T-cell (primary cell): Measurements from ENCODE around the gene TSPAN3. TPM values are rescaled to one million over a fixed set of nuclear protein-coding genes. Genes with fewer than 3 reads are reported as not detected.

Experiments used
- ATAC-seq, 4 experiments: fragments of 200-7000 bp in 3 of 4; fragments of 150-1000 bp in 1 of 4; cut with Tn5 transposase; replicated peaks in 1 of 4; 1 replicate in 3 of 4; 2 replicates in 1 of 4; pipeline ENCODE4 v1.10.0; 2021; ENCODE audit warnings: moderate library complexity in 3 of 4, mild to moderate bottlenecking in 2 of 4, moderate number of reproducible peaks in 1 of 4
- CTCF ChIA-PET, 2 donors: fragments of 300-600 bp; sonication (Branson Sonifier 250); formaldehyde crosslinking; loops; one replicate each; lab custom pipeline; 2022; ENCODE audit warnings: antibody characterized with exemption in 2 of 2; lab: Charles Lee
- POLR2A ChIA-PET, 2 donors: fragments of 300-600 bp; sonication (Branson Sonifier 250); formaldehyde crosslinking; loops; one replicate each; lab custom pipeline; 2022; ENCODE audit warnings: antibody characterized with exemption in 2 of 2; lab: Charles Lee
- DNase-seq, 35 experiments: peaks; one replicate each; pipeline versions ENCODE4 v3.0.0 to v3.0.0-alpha.2; 2013 to 2023
- H3K27ac ChIP-seq: one replicate; pipeline ENCODE4 v1.5.1; 2013; ENCODE audit warnings: low read length
- H3K27me3 ChIP-seq, 2 experiments: replicated peaks in 1 of 2; 1 replicate in 1 of 2; 2 replicates in 1 of 2; pipeline versions ENCODE4 v1.6.1 to v1.7.0; 2013; ENCODE audit warnings: low read length in 1 of 2, mixed read lengths in 1 of 2; ENCODE audit not compliant: control insufficient read depth in 2 of 2, insufficient read depth in 2 of 2; ENCODE audit errors: extremely low read depth in 1 of 2
- H3K36me3 ChIP-seq, 2 donors: 1 replicate in 1 of 2; 2 replicates in 1 of 2; pipeline versions ENCODE4 v1.6.1 to v1.7.0; 2013; ENCODE audit warnings: low read length in 1 of 2; ENCODE audit not compliant: control insufficient read depth in 2 of 2, insufficient read depth in 1 of 2; ENCODE audit errors: extremely low read depth in 1 of 2
- H3K4me1 ChIP-seq, 2 experiments: 1 replicate in 1 of 2; 2 replicates in 1 of 2; pipeline versions ENCODE4 v1.6.1 to v1.7.0; 2013; ENCODE audit warnings: low read length in 2 of 2, mixed read lengths in 1 of 2; ENCODE audit not compliant: insufficient read depth in 2 of 2, control insufficient read depth in 1 of 2; ENCODE audit errors: extremely low read depth in 1 of 2
- H3K4me3 ChIP-seq, 2 donors: 1 replicate in 1 of 2; 2 replicates in 1 of 2; pipeline versions ENCODE4 v1.5.1 to v1.7.0; 2013; ENCODE audit warnings: mild to moderate bottlenecking in 2 of 2, low read length in 1 of 2, moderate library complexity in 1 of 2; ENCODE audit not compliant: control insufficient read depth in 1 of 2; ENCODE audit errors: extremely low read depth in 1 of 2
- H3K9me3 ChIP-seq: 2 replicates; pipeline ENCODE4 v1.7.0; 2013
- H3K27ac Mint-ChIP-seq, 2 donors: one replicate each; pipeline ENCODE4 v1.8.0; 2020 to 2021; ENCODE audit warnings: mild to moderate bottlenecking in 2 of 2, mixed read lengths in 2 of 2
- H3K27me3 Mint-ChIP-seq, 2 donors: one replicate each; pipeline ENCODE4 v1.8.0; 2021 to 2022; ENCODE audit warnings: mixed read lengths in 2 of 2
- H3K36me3 Mint-ChIP-seq: one replicate; pipeline ENCODE4 v1.8.0; 2021; ENCODE audit warnings: mixed read lengths
- H3K4me1 Mint-ChIP-seq, 3 donors: one replicate each; pipeline ENCODE4 v1.8.0; 2020 to 2022; ENCODE audit warnings: mixed read lengths in 3 of 3, mild to moderate bottlenecking in 1 of 3
- H3K4me3 Mint-ChIP-seq, 3 donors: one replicate each; pipeline ENCODE4 v1.8.0; 2020 to 2022; ENCODE audit warnings: mild to moderate bottlenecking in 3 of 3, mixed read lengths in 3 of 3, moderate library complexity in 3 of 3
- H3K9me3 Mint-ChIP-seq, 3 donors: one replicate each; pipeline ENCODE4 v1.8.0; 2020 to 2022; ENCODE audit warnings: mixed read lengths in 3 of 3
- WGBS: methylation state at CpG from one replicate; pipeline ENCODE4 v1.1.5; 2013; ENCODE audit warnings: missing lambda C conversion rate; ENCODE audit not compliant: insufficient coverage; 5-methylcytosine and 5-hydroxymethylcytosine counted together
- total RNA-seq, 35 experiments: library from RNA in 6 of 35; stranded (reverse) in 6 of 35; fragments of 120-200 nt in 1 of 35; gene quantifications; one replicate each; pipeline versions ENCODE4 v1.2.1 to v1.2.4 and lab custom pipeline; 2013 to 2026

The TSPAN3 gene
- total RNA-seq, 5 donors from 2014 or later (not counting 1 experiment from before 2014, with no cell fraction given): 12.7 to 26.3 (median 25.0) TPM

- ATAC-seq: no peak
- H3K4me1 Mint-ChIP-seq: peaks cover 3 to 16% (median 6%) of the 10 kb centered on the region in 3 donors
Measured at GRCh38 chr15:77042955-77043920, 27.7 kb downstream of the TSPAN3 start.

GRCh38 chr15:77042245-77042919 lies 28.5 kb downstream of the TSPAN3 start:
- 96% methylated on average over 3 of the region's 8 CpGs for whole genome bisulfite sequencing
- Histone ChIP-seq H3K4me3 (no peak overlapping the region), H3K9me3 (no peaks in the 10 kb centered on the region), H3K27me3 (no peaks in the 10 kb centered on the region), H3K27ac (no peak overlapping the region), H3K4me1 (no peaks in the 10 kb centered on the region), H3K36me3 (peaks cover 5 to 30% of the 10 kb centered on the region in 2 donors)
- peaks cover 3 to 16% (median 6%) of the 10 kb centered on the region in 3 donors for H3K4me1 Mint-ChIP-seq
- no peak overlapping the region for H3K4me3 Mint-ChIP-seq
- no peak for ATAC-seq
- peak overlapping the region; percentile 44 to 64 for H3K27ac Mint-ChIP-seq
- CTCF ChIA-PET: no interaction called here
- peaks cover 43% of the 10 kb centered on the region for H3K36me3 Mint-ChIP-seq
- peaks cover 0 to 7% (median 0%) of the 10 kb centered on the region in 3 donors for H3K9me3 Mint-ChIP-seq
- DNase-seq: peak in 1 of 35 experiments; percentile 17
- no peaks in the 10 kb centered on the region for H3K27me3 Mint-ChIP-seq
- POLR2A ChIA-PET: no interaction called here

More at GRCh38 chr15:77042955-77043920, 27.7 kb downstream of the TSPAN3 start:
- no peaks in the 10 kb centered on the region for H3K27me3 Mint-ChIP-seq
- Histone ChIP-seq H3K27ac (no peak overlapping the region), H3K4me1 (no peaks in the 10 kb centered on the region), H3K36me3 (peaks cover 3 to 28% of the 10 kb centered on the region in 2 donors), H3K4me3 (no peak overlapping the region), H3K27me3 (no peaks in the 10 kb centered on the region), H3K9me3 (no peaks in the 10 kb centered on the region)
- ChIA-PET POLR2A (no interaction called here), CTCF (no interaction called here)
- H3K36me3 Mint-ChIP-seq: peaks cover 41% of the 10 kb centered on the region
- H3K27ac Mint-ChIP-seq: peak overlapping the region; percentile 31 to 33
- 97% methylated on average over 15 of the region's 20 CpGs for WGBS
- no peak overlapping the region for H3K4me3 Mint-ChIP-seq
- DNase-seq: peak in 1 of 35 experiments; percentile 14
- peaks cover 0 to 7% (median 0%) of the 10 kb centered on the region in 3 donors for H3K9me3 Mint-ChIP-seq

GRCh38 chr15:77040673-77041072 lies 30.2 kb downstream of the TSPAN3 start:
- H3K27me3 ChIP-seq: no peaks in the 10 kb centered on the region
- Mint-ChIP-seq H3K4me1 (peaks cover 3 to 16% (median 6%) of the 10 kb centered on the region in 3 donors), H3K36me3 (peaks cover 41% of the 10 kb centered on the region), H3K9me3 (peaks cover 0 to 7% (median 0%) of the 10 kb centered on the region in 3 donors), H3K27me3 (no peaks in the 10 kb centered on the region), H3K4me3 (no peak overlapping the region), H3K27ac (peak overlapping the region in 1 of 2 donors; percentile 71)
- H3K4me1 ChIP-seq: no peaks in the 10 kb centered on the region
- no peaks in the 10 kb centered on the region for H3K9me3 ChIP-seq
- POLR2A ChIA-PET: no interaction called here
- no peak overlapping the region for H3K4me3 ChIP-seq
- CTCF ChIA-PET: interaction anchor here (0.6 to 0.9 kb wide), 2 partner anchors 17 to 892 kb away, joined by 3 to 4 read pairs; no protein-coding TSS in a partner anchor
- H3K36me3 ChIP-seq: peaks cover 14 to 36% of the 10 kb centered on the region in 2 donors
- H3K27ac ChIP-seq: no peak overlapping the region
- ATAC-seq (peak in 1 of 4 experiments; percentile 20), DNase-seq (peak in 1 of 35 experiments; percentile 5)
- WGBS: 80% methylated on average over 3 of the region's 5 CpGs

- no peaks in the 10 kb centered on the region for H3K27me3 Mint-ChIP-seq
- Histone ChIP-seq H3K36me3 (peaks cover 14 to 40% of the 10 kb centered on the region in 2 donors), H3K4me3 (no peak overlapping the region), H3K27ac (no peak overlapping the region), H3K27me3 (no peaks in the 10 kb centered on the region), H3K4me1 (no peaks in the 10 kb centered on the region), H3K9me3 (no peaks in the 10 kb centered on the region)
- no peak overlapping the region for H3K4me3 Mint-ChIP-seq
- 100% methylated on average over 4 of the region's 8 CpGs for WGBS
- H3K4me1 Mint-ChIP-seq: peaks cover 0 to 8% (median 3%) of the 10 kb centered on the region in 3 donors
- CTCF ChIA-PET: no interaction called here
- peak overlapping the region in 1 of 2 donors; percentile 68 for H3K27ac Mint-ChIP-seq
- peaks cover 37% of the 10 kb centered on the region for H3K36me3 Mint-ChIP-seq
- POLR2A ChIA-PET: no interaction called here
- peaks cover 0 to 7% (median 0%) of the 10 kb centered on the region in 3 donors for H3K9me3 Mint-ChIP-seq
- ATAC-seq: no peak
- DNase-seq: no peak
Measured at GRCh38 chr15:77039848-77040247, 31.1 kb downstream of the TSPAN3 start.

- POLR2A ChIA-PET: no interaction called here
- no peak for DNase-seq
Measured at GRCh38 chr15:77039217-77039533, 31.7 kb downstream of the TSPAN3 start.

More at GRCh38 chr15:77039217-77039533, 31.7 kb downstream of the TSPAN3 start:
- Histone ChIP-seq H3K4me1 (no peaks in the 10 kb centered on the region), H3K36me3 (peaks cover 17 to 42% of the 10 kb centered on the region in 2 donors), H3K4me3 (no peak overlapping the region), H3K27me3 (no peaks in the 10 kb centered on the region), H3K27ac (no peak overlapping the region), H3K9me3 (no peaks in the 10 kb centered on the region)
- ATAC-seq: no peak
- H3K9me3 Mint-ChIP-seq: peaks cover 0 to 7% (median 0%) of the 10 kb centered on the region in 3 donors
- no peaks in the 10 kb centered on the region for H3K27me3 Mint-ChIP-seq
- peak overlapping the region in 1 of 2 donors; percentile 68 for H3K27ac Mint-ChIP-seq
- no CpG with 5 or more reads among the region's 5 CpGs for WGBS
- CTCF ChIA-PET: no interaction called here
- H3K4me3 Mint-ChIP-seq: no peak overlapping the region
- peaks cover 33% of the 10 kb centered on the region for H3K36me3 Mint-ChIP-seq
- peaks cover 0 to 15% (median 3%) of the 10 kb centered on the region in 3 donors for H3K4me1 Mint-ChIP-seq
